HG03175 (cell line): ENCODE measurements around the gene TMPRSS4.

ENCODE experiments used
- ATAC-seq: cut with Tn5 transposase; IDR thresholded peaks from one replicate; pipeline ENCODE4 v1.9.1; 2021; ENCODE audit warnings: mild to moderate bottlenecking, moderate library complexity; ENCODE audit not compliant: unreplicated experiment

Gene TMPRSS4

DNA sequence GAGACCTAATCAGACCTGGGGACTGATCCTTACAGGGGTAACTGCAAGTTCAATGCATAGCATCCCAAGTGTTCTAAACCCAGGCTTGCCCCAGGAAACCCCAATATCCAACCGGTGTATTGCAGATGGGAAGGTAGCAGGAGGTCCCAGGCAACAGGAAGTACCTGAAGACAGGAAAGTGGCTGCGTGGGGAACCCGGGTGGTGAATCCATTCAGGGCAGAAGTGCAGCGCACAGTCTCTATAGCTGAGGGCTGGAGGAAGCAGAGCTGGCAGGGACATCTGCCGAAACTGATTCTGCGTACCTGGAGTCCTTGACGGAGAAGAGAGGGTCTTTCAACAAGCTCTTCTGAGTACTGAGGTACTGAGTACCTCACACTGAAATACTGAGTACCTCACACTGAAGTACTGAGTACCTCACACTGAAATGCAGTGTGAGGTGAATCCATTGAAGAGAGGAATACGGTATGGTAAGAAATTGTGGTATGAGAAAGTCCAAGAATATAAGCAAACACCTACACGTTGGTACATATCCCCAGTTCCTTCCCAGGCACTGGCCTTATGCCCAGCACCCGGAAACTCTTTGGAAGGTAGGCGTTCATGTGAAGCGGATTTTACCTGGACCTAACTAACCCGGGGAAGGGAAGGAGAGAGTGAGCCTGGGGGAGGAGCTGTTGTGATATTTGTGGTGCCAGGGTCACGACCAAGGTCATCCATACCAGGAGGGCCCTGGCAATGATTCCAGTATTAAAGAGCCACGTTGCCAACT is 55.7 kb downstream of the TMPRSS4 start:
- ATAC-seq, result no peak

DNA sequence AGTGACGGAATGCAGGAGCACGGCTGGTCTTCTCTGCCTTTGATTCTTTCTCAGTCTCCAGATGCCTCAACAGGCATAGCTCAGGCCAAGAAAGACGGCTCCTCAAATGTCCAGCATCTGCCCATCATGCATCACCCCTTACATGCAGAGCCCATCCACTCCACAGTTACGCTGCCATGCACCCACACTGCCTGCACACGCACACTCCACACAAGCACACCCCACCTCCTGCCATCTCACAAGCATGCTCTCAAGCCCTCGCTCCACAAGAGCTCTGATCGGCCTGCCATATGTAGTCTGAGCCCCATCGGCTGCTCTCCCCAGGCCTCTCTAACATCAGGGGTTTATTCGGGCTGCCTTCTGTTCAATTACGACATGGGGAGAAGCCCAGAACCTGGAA is 56.9 kb downstream of the TMPRSS4 start:
- ATAC-seq, result no peak

DNA sequence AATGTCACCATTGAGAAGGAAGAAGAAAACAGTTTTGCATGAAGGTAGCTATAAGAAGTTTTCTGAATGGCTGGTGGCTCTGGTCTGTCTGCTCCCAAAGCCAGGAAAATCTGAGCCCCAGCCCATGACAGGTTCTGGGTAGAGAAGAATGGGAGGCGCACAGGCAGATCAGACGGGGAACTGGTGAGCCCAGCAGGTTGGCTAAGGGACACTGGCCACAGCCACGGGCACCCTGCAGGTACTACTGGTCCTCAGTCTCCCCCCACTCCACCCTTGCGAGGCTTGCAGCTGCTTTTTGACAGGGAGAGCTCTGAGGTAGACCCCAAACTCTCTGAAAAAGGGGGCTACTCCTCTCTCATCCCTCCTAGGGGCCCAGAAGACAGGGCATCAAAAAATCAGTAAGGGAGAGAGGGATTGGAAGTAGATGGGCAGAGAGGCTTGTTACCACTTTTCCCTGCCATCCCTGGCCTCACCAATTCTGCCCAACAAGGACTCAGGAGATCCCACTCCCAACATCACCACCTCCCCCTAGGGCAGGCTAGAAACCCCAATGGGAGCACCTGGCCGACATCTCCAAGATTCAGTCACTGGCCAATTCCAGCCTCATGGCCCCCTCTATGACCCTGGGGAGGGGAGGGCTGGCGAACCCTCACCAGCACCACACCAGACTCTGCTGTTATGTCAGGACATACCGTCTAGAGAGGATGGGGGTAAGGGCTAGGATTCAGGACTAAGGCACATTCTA is 58.3 kb downstream of the TMPRSS4 start:
- no peak for ATAC-seq

DNA sequence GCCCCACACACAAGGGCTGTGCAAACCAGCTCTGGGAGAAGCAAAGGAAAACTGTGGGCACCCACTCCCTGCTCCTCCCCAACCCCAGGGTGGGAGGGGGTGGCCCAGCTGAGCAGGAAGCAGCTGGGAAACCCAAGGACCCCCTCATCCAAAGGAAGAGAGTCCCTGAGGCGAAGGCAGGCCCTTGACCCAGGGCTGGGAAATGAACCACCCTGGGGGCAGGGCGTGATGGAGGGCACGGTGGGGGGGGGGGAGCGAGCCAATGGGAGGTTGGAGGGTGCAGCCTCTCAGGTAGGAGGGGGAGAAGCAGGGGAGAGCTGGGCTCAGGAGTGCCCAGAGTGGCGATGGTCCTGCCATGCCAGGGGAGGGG is 58.9 kb downstream of the TMPRSS4 start:
- no peak for ATAC-seq

DNA sequence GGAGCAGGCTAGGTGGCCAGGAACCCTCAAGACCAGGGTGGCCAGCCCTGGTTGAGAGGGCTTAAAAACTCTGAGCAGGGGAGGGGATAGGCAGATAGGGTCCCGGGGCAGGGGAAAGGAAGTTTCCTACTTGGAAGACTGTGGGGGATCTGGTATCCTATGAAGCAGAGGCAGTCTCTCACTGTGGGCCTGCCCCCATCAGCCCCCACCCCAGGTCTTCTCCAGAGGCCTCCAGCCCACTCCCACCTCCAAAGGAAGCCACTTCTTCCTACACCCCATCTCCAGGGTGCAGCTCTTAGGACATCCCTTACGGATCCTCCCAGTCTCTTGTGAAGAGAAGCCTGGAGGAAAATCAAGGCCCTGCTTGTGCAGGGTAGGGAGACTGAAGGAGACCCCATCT is 59.5 kb downstream of the TMPRSS4 start:
- ATAC-seq, result no peak

DNA sequence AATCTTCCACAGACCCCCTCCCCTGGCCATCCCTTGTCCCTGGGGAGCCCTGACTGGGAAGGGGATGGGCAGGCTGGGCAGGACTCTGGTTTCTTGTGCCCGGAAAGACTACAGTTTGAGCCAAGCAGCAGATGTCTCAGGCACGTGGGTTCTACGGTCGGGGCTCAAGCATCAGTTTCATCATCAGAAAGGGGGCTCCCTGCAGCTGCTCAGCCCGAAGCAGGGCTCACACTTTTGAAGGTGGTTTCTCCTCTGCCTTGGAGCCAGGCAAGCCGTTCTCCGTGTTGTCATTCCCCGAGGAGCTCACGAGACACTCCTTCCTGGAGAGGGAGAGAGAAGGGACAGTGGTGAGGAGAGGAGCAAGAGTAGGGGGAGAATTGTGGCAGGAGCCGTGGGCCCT is 59.9 kb downstream of the TMPRSS4 start:
- no peak for ATAC-seq

DNA sequence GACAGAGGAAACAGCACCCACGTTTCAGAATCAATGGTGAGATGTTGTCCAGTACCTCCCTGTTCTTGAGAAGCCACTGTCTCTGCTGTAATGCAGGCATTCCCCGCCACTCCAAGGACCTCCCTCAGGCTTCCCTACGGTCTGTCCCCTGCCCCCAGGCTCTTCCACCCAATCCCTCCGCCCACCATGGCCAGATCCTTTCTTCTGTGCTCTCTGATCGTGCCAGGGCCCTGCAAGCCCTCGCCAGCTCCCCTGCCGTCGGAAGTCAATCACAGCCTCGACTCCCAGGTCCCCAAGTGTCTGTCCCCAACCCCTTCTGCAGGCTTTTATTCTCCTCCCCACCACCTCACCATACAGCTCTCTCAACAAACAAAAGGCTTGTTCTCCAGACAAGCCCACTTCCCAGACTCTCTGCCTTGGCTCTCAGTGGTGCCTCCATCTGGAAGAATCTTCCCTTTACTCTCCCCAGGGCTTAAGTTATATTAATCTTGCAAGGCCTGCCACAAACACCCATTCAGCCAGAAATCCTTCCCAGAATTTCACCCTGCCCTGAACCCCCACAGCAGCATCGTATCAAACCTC is 62.1 kb downstream of the TMPRSS4 start:
- no peak for ATAC-seq

DNA sequence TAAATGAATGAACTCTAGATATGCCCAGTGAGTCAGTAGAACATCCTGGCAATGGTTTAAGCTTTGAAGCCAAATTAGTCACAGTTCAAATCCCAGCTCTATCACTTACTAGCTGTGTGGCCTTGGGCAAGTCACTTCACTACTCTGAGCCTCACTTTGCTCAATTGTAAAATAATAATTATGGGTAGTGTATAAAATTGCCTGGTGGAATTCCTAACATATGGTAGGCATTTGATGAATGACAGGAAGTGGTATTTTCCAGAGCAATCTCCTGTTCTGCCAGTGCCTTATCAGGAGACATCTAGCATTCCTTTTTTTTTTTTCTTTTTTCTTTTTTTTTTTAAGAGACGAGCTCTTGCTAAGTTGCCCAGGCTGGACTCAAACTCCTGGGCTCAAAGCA is 62.7 kb downstream of the TMPRSS4 start:
- ATAC-seq, result no peak

DNA sequence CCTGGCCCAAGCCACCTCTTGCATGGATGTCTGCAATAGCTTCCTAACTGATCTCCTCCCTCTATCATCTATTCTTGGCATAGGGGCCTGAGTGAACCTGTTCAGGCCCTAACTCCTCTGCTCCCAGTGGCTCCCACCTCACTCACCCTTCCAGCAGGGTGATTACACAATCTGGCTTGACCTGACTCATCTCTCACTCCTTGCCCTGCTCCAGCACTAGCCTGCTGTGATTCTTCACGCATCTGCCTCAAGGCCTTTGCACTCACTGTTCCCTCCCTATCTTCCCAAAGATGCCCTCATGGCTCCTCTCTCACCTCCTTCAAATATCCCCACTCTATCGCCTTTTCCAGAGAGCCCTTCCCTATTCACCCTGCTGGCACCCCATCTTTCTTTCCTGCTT is 65.2 kb downstream of the TMPRSS4 start:
- no peak for ATAC-seq

DNA sequence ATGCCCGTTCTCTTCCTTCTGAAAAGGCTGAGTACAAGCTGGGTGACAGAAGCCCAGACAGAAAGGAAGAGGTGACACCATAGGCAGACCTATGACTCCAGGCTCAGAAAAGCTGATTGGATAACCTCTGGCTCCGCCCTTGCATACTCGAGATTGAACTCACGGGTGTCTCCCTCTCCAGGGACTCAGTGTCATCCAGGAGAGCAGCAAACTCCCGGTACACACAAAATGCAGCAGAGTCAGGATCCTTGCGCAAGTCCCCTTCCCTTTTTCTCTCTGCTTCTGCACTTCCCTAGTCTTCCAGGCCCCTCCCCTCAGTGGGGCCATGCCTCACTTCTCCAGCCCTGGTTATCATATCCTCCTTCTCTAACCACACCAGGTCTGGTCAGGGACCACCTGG is 65.9 kb downstream of the TMPRSS4 start:
- no peak for ATAC-seq

DNA sequence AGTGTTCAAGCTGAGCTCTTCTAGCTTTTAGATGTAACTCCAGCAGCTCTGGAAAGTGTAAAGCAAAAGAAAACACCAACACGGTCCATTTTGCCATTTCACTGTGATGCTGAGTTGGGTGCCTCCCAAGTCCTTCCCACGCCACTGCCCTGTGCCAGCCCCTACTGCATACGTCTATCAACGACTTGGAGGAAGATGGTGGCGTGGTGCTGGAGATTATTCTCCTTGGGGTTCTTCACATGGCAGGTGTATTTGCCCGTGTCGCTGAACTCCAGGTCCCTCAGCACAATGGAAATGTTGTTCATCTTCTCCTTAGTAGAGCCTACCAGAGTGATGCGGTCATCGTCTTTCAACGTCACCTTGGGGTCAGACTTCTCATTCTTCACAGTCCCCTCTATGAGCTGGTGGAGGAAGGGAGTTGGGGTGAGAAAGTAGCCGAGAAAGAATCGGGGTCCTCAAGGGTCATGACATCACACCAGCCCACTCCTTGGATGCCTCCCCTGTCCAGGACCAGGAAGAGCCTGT is 66.8 kb downstream of the TMPRSS4 start:
- ATAC-seq, result no peak

DNA sequence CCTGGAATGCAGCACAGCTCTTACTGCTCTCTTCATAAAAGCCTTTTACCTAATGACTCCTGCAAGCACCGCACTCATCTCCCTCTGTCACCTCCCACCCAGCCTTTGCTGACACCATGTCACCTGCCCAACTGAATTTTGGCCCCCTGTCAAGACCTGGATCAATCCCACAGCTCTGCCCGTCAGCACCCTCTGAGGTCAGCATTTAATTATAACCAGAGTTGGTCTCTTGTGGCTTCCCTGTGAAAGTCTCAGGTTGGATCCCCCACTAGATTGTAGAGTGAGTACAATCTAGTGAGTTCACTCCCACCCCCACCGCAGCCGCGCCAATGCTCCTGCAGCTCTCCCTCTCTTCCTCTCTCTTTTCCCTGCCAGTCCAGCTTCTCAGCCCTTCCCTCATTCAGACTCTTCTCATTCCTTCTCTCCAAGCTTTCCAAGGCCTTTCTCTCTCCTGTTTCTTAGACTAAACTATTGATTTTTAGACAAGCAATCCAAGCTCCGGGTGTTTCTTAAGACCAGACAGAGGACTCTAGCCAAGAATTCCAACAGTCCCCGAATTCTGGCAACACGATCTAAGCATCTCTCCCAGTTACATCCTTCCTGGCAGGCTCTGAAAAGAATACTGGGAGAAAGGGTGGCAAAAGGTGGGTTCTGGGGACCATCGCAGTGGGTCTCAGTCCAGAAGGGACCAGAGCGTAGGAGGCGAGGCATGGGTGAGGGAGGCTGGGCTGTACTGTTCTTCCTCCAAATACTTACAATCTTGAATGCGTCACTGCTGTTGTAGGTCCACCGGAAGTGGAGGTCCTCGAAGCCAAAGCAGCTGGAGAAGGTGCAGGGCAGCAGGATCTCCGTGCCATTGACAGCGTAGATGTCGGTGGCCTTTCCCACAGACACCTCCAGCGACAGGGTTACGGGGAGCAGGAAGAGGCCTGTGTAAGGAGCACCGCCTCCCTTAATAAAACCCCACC is 67.7 kb downstream of the TMPRSS4 start:
- ATAC-seq, result no peak

DNA sequence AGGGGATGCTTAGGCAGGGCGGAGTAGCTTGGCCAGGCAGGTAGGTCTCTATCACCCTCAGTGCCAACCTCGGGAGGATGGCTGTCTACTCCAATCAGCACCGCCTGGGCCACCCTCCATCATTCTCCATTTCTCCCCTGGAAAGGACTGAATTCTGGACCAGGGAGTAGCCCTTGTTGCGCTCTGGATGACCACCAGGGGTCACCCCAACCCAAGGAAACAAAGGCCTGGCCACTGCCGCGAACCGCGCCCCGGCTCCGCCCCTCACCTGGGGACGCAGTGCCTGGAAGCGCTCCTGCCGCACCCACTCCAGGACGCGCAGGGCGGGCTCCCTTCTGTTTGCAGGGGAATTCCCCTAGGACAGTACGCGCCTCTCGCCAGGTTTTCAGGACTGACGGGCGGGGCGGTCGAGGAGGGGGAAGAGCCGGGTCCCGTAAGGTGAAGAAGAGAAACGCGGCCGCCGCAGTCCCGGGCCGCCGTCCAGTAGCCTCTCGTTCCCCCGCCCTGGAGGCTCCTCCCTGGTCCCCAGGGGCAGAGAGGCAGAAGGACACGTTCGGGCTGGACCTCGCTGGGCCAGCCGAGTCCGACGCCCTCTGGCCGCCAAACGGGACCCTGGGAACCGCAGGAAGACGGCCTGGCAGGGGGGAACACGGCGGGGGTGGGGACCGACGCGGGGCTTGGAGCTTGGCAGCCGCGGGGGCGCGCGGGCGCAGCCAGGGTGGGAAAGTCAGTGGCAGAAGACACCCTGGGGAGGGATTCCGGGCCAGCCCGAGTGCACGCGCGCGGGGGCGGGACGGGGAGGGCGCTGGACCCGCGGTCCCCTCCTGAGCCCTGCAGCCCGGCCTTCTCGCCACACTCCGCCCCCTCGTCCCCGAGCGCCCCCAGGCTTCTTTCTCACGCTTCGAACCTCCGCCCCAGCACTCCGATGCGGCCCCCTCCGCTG is 68.7 kb downstream of the TMPRSS4 start:
- ATAC-seq, result peak; percentile 81

DNA sequence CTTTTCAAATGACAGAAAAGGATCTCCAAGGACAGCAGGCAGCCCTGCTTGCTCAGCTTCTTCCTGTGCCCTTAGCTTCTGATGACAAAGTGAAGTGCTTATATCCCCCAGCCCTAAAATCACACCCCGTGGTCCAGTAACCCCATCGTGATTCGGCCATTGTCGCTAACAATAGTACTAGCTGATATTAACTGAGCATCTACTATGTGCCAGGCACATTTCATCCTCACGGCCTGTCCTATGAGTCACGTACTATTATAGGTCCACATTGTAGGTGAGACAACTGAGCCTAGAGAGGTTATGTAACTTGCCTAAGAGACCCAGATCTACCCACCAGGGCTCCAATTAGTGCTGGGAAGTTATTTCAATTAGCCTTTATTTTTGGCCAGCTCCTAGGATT is 69.7 kb downstream of the TMPRSS4 start:
- no peak for ATAC-seq

DNA sequence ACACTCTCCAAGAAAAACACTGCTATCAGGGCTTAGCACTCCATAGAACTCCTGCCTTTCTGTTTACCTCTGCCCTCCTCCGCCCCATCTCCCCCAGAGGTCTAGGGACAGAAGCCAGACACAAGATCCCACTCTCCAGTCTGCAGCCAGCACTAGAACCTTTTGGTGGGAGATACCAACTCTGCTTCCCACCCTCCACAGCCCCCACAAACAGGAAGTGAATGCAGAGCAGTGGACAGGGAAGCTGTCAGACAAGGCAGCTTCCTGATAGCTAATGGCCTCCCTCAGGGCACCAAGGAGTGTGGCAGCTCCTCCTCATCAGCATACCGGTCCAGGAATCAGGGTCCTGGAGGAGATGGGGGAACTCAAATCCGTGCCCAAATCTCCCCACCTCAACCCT is 70.6 kb downstream of the TMPRSS4 start:
- no peak for ATAC-seq

DNA sequence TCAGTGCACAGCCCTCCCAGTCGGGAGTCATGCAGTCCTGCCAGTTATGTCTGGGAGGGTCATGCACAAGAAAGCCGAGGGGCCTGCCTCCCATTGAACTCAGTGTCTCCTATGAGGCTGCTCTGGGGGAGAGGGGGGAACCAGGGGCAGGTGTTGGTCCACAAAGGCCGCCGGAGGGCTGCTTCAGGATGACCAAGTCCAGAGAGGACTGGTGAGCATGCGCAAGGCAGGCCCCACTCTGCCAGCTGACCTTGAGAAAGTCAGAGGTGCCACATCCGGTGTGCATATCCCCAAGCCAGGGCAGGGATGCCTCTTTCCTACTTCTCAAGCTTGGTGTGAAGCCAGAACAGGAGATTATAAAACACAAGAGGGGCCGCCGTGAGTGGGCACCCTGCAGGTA is 71.4 kb downstream of the TMPRSS4 start:
- ATAC-seq, result no peak

DNA sequence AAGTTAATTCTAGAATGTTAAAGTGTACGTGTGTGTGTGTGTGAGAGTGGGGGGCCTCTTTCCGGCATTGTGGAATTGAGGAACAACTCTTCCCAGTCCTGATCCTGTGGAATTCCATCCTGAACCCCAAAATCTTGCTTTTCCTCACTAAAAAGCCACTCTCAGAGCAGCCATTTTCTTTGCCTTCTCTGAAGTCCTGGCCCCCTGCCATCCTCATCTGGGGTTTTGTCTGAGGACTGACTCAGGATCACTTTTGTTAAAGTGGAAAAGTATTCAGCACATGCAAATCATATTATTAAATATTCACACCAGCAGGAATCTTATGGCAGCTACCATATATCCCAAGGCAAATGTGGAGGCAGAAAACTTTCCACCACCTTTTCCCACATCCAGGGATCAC is 72.0 kb downstream of the TMPRSS4 start:
- no peak for ATAC-seq

DNA sequence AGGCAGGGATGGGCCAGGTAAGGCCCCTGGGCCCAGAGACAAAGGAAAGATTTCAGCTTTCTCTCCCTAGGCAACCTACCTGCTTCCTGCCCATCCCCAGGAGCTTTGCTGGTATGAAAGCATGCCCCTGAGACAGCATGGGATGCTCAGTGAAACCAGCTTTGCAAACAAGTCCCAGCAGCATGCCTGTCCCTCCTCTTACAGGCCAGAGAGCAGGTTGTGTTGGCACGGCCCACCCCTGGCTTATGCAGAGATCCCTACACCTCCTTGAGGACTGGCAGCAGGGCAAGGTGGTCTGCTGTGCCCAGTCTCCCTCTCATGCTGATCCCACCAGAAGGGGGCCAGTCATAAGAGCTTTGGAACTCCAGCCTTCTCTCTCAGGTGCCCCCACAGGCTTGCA is 72.6 kb downstream of the TMPRSS4 start:
- no peak for ATAC-seq

DNA sequence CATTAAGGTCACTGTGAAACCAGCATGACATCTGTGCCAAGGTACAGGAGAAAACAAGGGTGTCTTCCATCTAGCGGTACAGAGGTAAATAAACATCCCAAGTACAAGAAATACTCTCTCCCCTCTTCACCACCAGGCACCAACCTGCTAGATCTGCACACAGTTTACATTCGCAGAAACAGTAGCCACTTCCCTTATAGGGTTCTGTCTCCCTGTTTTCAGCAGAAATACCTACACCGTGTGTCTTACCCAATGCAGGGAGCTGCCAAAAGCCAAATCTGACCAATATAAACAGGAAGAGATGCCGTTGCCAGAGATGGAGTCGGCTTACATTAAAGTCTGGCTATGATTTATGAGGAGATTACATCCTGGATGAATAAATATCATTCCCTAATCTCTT is 74.6 kb downstream of the TMPRSS4 start:
- ATAC-seq, result no peak

DNA sequence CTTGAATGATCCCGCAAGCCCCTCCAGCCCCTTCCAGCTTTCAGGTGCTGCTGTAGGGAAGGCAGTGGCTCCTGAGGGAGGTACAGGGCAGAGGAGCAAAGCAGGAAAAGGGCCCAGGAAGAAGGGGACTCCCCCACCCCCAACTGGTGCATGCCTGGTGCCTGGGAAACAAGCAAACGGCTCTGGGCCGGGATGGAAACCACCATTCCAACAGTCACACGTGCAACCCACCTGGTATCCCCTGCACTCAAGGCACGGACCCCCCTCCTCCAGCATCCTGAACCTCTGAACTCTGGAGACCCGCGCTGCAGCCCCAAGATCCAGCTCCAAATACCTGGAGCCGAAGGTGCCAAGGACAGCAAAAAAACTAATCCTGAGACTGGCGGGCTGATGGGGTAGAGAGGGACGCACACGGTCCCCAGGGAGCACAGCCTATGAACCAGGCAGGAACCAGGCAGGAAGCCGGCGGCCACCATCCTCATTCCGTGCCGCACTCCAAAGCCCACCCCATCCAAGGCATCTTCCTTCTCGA is 75.2 kb downstream of the TMPRSS4 start:
- ATAC-seq, result no peak
